Activated CD8-positive, alpha-beta T cell treated with anti-CD3 and anti-CD28 coated beads for 36 hours (primary cell): Measurements from ENCODE around the gene RSRC1. TPM values are rescaled to one million over a fixed set of nuclear protein-coding genes. Genes with fewer than 3 reads are reported as not detected.
A peak's percentile ranks its signal among the peaks of the same experiment; 100 is the strongest.

Experiments
- ATAC-seq: fragments of 200-7000 bp; cut with Tn5 transposase; one replicate; pipeline ENCODE4 v1.10.0; 2021; ENCODE audit warnings: mild to moderate bottlenecking, moderate library complexity
- CTCF ChIA-PET: fragments of 350-600 bp; sonication (Branson Sonifier 250); formaldehyde crosslinking; loops from one replicate; lab custom pipeline; 2021; ENCODE audit warnings: antibody characterized with exemption; lab: Charles Lee
- POLR2A ChIA-PET: fragments of 350-600 bp; sonication (Branson Sonifier 250); formaldehyde crosslinking; loops from one replicate; lab custom pipeline; 2021; ENCODE audit warnings: antibody characterized with exemption; lab: Charles Lee
- DNase-seq: peaks from one replicate; pipeline ENCODE4 v3.0.0-alpha.2; 2020
- H3K27ac Mint-ChIP-seq: one replicate; pipeline ENCODE4 v1.8.0; 2021; ENCODE audit warnings: mild to moderate bottlenecking, mixed read lengths
- H3K27me3 Mint-ChIP-seq: one replicate; pipeline ENCODE4 v1.8.0; 2021; ENCODE audit warnings: mixed read lengths
- H3K36me3 Mint-ChIP-seq: one replicate; pipeline ENCODE4 v1.8.0; 2021; ENCODE audit warnings: low read depth, mixed read lengths
- H3K4me1 Mint-ChIP-seq: one replicate; pipeline ENCODE4 v1.8.0; 2021; ENCODE audit warnings: low read depth, mixed read lengths
- H3K4me3 Mint-ChIP-seq: one replicate; pipeline ENCODE4 v1.8.0; 2021; ENCODE audit warnings: mild to moderate bottlenecking, moderate library complexity, mixed read lengths
- H3K9me3 Mint-ChIP-seq: one replicate; pipeline ENCODE4 v1.8.0; 2021; ENCODE audit warnings: mixed read lengths
- intact Hi-C: fragments of 100-400 bp; cut with micrococcal nuclease; formaldehyde crosslinking; loops from one replicate; pipeline ENCODE4 v1.10.0; 2022
- total RNA-seq, 2 experiments: library from RNA; stranded (reverse); gene quantifications; one replicate each; pipeline ENCODE4 v1.2.3, GENCODE V29; 2021
- TF ChIP-seq, protein P1 (sequence below): fragments of 200-600 bp; IDR thresholded peaks from one replicate; pipeline ENCODE4 v1.8.0; 2022; ENCODE audit warnings: antibody characterized with exemption, mild to moderate bottlenecking

The RSRC1 gene
- total RNA-seq, 2 experiments from 2014 or later, result 37.9 to 44.7 TPM

DNA sequence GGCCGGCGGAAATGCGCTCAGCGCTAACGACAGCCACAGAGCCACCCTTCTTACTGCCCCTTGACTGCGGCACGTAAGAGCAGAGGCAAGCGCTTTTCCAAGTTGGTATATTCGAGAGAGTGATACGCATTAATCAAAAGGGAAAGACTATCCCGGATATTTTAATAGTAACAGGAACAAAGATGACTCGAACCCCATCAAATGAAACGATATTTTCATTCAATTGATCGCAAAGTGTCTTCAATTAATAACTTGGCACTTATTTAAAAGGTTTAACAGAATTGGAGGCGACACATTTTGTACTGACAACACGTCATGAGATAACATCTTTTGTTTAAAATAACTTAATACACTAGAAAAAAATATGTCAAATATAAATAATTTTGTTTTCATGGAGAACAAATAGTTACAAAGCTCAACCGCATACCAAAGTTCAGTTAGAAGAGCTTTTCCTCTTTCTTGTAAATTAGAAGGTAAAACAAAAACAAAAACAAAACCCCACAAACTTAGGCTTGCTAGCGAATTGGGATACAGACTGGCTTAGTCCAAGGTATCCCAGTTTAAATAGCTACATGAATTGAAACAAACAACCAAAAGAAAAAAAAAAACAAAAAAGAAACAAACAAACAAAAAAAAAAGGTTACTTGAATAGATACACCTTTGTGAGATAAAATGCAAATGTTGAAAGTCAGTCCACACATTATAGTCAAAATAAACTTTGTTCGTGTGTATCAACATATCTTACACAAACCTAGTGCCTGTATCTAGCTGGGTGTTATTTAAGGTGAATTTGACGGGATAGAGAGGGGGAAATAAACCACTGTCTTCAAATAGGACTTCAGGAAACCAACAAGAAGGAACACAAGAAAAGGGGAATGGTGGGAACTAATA, 13.8 kb upstream of the RSRC1 start:
- Mint-ChIP-seq H3K27me3 (peaks cover 78% of the 10 kb centered on the region), H3K4me1 (peaks cover 13% of the 10 kb centered on the region), H3K36me3 (peaks cover 3% of the 10 kb centered on the region), H3K9me3 (no peaks in the 10 kb centered on the region), H3K27ac (no peak overlapping the region), H3K4me3 (no peak overlapping the region)
- ChIA-PET POLR2A (no interaction called here), CTCF (interaction anchor here (0.7 kb wide), 1 partner anchor 338 kb away, joined by 4 read pairs; no protein-coding TSS in a partner anchor)
- TF ChIP-seq, protein P1, sequence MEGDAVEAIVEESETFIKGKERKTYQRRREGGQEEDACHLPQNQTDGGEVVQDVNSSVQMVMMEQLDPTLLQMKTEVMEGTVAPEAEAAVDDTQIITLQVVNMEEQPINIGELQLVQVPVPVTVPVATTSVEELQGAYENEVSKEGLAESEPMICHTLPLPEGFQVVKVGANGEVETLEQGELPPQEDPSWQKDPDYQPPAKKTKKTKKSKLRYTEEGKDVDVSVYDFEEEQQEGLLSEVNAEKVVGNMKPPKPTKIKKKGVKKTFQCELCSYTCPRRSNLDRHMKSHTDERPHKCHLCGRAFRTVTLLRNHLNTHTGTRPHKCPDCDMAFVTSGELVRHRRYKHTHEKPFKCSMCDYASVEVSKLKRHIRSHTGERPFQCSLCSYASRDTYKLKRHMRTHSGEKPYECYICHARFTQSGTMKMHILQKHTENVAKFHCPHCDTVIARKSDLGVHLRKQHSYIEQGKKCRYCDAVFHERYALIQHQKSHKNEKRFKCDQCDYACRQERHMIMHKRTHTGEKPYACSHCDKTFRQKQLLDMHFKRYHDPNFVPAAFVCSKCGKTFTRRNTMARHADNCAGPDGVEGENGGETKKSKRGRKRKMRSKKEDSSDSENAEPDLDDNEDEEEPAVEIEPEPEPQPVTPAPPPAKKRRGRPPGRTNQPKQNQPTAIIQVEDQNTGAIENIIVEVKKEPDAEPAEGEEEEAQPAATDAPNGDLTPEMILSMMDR, result no peak
- ATAC-seq (no peak), DNase-seq (no peak)
- intact Hi-C loops, result no loop called here

DNA sequence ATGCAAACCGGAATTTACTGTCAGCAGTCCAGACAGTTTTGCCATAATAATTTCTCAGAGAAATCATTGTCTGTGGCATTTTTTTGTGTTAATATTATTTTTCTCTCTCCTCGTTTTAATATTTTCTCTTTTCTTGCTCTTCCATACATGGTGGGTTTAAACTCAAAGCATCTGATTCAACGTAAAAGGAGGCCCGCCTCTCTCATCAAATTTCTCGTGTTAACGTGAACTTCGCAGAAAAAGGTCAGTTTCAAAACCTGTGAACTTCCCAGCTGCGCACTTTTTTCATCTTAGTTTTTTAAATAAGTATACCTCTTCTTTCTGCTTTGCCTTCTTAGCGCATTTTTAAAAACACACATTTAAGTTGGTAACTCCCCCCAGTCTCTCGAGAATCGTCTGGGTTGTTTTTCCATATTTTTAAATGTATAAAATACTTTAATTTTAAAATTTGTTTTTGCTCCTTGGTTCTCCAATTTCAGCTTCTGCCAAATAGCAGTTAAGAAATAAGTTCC, 12.8 kb upstream of the RSRC1 start:
- no peak overlapping the region for H3K27ac Mint-ChIP-seq
- CTCF ChIA-PET, result no interaction called here
- POLR2A ChIA-PET, result interaction anchor here (0.8 to 1.1 kb wide), 2 partner anchors 10 to 13 kb away, joined by 3 read pairs; partner anchors contain the start of gene RSRC1
- intact Hi-C loops, result no loop called here
- peaks cover 78% of the 10 kb centered on the region for H3K27me3 Mint-ChIP-seq
- TF ChIP-seq, protein P1, result no peak
- H3K36me3 Mint-ChIP-seq, result peaks cover 3% of the 10 kb centered on the region
- H3K4me1 Mint-ChIP-seq, result peaks cover 13% of the 10 kb centered on the region
- peak overlapping the region; percentile 92 for H3K4me3 Mint-ChIP-seq
- ATAC-seq (no peak), DNase-seq (no peak)
- H3K9me3 Mint-ChIP-seq, result no peaks in the 10 kb centered on the region

DNA sequence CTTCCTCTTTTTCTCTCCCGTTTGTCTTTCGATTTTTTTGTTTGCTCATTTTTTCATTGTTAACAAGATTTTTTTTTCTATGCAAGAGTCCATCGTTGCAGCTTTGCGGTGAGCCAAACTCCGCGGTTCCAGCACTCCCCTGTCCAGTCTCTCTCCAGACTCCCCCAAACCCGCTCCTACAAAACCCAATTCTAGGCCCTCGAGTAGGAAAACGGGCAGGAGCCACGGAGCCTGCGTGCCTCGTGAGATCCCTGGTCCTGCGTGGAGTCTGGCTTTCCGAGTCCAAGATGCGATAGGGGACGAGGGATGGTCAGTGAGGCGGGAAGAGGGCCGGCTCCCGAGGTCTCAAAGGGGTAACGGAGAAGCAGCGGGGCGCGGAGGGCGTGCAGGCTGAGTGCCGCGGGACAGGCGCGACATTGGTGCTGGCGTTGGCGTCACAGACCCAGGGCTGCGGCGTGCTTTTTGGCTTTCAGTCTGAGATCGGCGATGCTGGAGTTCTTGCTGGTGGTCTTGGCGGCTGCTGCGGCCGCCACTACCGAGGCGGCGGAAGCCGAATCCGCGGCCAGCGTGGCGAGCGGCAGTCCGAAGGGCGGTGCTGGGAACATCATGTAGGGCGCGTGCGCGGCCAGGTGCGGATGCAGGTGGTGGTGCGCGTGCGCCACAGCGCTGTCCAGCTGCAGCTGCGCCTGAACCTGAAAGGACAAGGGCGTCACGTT, 12.1 kb upstream of the RSRC1 start:
- peaks cover 3% of the 10 kb centered on the region for H3K36me3 Mint-ChIP-seq
- intact Hi-C loops, result no loop called here
- H3K9me3 Mint-ChIP-seq, result no peaks in the 10 kb centered on the region
- ATAC-seq, result peak; percentile 97
- H3K4me1 Mint-ChIP-seq, result peaks cover 15% of the 10 kb centered on the region
- peaks cover 80% of the 10 kb centered on the region for H3K27me3 Mint-ChIP-seq
- POLR2A ChIA-PET, result interaction anchor here (0.8 to 1.1 kb wide), 2 partner anchors 9 to 12 kb away, joined by 3 read pairs; partner anchors contain the start of gene RSRC1
- no peak overlapping the region for H3K27ac Mint-ChIP-seq
- peak overlapping the region; percentile 92 for H3K4me3 Mint-ChIP-seq
- CTCF ChIA-PET, result interaction anchor here (1.0 kb wide), 1 partner anchor 9 kb away, joined by 3 read pairs; no protein-coding TSS in a partner anchor
- DNase-seq, result peak; percentile 82
- TF ChIP-seq, protein P1, result no peak

DNA sequence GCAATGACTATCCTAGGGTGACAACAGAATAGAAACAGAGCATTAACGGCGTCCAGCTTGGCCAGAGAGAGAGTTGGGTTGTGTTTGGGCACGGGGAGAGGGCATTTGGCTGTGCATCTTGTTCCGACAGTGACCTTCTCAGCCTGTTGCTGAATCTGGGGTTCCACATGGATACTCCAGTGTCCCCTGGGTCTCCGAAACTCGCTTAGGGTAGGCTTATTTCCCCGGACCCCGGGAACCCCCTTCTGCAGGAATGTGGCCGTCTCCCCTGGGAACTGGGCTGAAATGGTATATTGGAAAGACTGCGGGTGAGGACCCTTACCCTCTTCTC, 11.6 kb upstream of the RSRC1 start:
- TF ChIP-seq, protein P1, result no peak
- DNase-seq (no peak), ATAC-seq (no peak)
- peak overlapping the region; percentile 92 for H3K4me3 Mint-ChIP-seq
- peaks cover 3% of the 10 kb centered on the region for H3K36me3 Mint-ChIP-seq
- peaks cover 82% of the 10 kb centered on the region for H3K27me3 Mint-ChIP-seq
- POLR2A ChIA-PET, result interaction anchor here (1.1 kb wide), 1 partner anchor 12 kb away, joined by 3 read pairs; the partner anchor contains the start of gene RSRC1
- H3K27ac Mint-ChIP-seq, result no peak overlapping the region
- H3K9me3 Mint-ChIP-seq, result no peaks in the 10 kb centered on the region
- intact Hi-C loops, result no loop called here
- CTCF ChIA-PET, result interaction anchor here (1.0 to 2.3 kb wide), 2 partner anchors 8 to 11 kb away, joined by 3 to 7 read pairs; partner anchors contain the start of gene RSRC1
- H3K4me1 Mint-ChIP-seq, result peaks cover 18% of the 10 kb centered on the region
